Measurements from ENCODE around the gene ARHGAP6.

DNA sequence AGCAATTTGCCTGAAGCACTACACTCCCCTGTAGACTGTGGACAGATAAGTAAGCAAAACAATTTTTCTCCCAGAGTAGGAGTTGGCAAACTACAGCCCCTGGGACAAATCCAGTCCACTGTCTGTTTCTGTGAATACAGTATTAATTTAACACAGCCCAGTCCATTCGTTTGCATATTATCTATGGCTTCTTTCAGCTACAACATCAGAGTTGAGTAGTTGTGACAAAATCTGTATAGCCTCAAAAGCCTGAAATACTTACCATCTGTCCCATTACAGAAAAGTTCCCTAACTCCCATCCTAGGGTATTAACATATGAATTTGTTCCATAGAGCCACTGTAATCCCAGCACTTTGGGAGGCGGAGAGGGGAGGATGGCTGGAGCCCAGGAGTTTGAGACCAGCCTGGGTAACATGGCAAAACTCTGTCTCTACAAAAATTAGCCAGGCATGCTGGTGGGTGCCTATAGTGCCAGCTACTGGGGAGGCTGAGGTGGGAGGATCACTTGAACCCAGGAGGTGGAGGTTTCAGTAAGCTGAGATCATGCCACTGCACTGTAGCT lies 319.5 kb downstream of the ARHGAP6 start:
- TF ChIP-seq POLR2A (IDR thresholded peaks at IDR 0.05; ENCODE audit: low read depth, low read length): no peak
- no peak for TF ChIP-seq POLR2AphosphoS5 (IDR thresholded peaks at IDR 0.05; ENCODE audit: low read depth, low read length)

Data from GM12892 (cell line).